OCI-LY7 (cell line): ENCODE data around the gene NFATC2. TPM values are rescaled to one million over a fixed set of nuclear protein-coding genes. Genes with fewer than 3 reads are reported as not detected.

Experiments
- BruUV-seq: library from RNA; stranded (reverse); fragments of 400-500 nt; replicated peaks from 2 replicates; lab custom pipeline; 2021; lab: Mats Ljungman, UMichigan
- CTCF ChIA-PET: fragments of 300-600 bp; sonication (Branson Sonifier 250); formaldehyde crosslinking; loops from one replicate; lab custom pipeline; 2022; ENCODE audit warnings: antibody characterized with exemption; ENCODE audit not compliant: unreplicated experiment; lab: Charles Lee
- POLR2A ChIA-PET: fragments of 300-600 bp; sonication (Branson Sonifier 250); formaldehyde crosslinking; loops from one replicate; lab custom pipeline; 2022; ENCODE audit warnings: antibody characterized with exemption; lab: Charles Lee
- DNase-seq: peaks from one replicate; pipeline ENCODE4 v3.0.0-alpha.2; 2015; ENCODE audit warnings: low spot score
- H2AFZ ChIP-seq: fragments of 200-600 bp; sonication (generic), shearing (Covaris generic); 2 replicates; pipeline ENCODE4 v1.6.1; 2014; ENCODE audit warnings: mild to moderate bottlenecking, antibody characterized with exemption, low read length, moderate library complexity
- H3K27ac ChIP-seq: fragments of 200-600 bp; sonication (generic); 2 replicates; pipeline ENCODE4 v1.5.1; 2014; ENCODE audit warnings: mixed run types, low read depth, mild to moderate bottlenecking, moderate library complexity, low read length, inconsistent platforms; ENCODE audit not compliant: poor library complexity, severe bottlenecking
- H3K36me3 ChIP-seq: fragments of 200-600 bp; sonication (generic); 2 replicates; pipeline ENCODE4 v1.6.1; 2014; ENCODE audit warnings: mild to moderate bottlenecking, antibody characterized with exemption, low read length, moderate library complexity, mixed read lengths; ENCODE audit not compliant: insufficient read depth
- H3K4me1 ChIP-seq: fragments of 200-600 bp; sonication (generic); 2 replicates; pipeline ENCODE4 v1.5.1; 2014; ENCODE audit warnings: mild to moderate bottlenecking, low read length; ENCODE audit not compliant: insufficient read depth, poor library complexity, severe bottlenecking
- H3K4me2 ChIP-seq: fragments of 200-600 bp; sonication (generic); 2 replicates; pipeline ENCODE4 v1.6.1; 2014; ENCODE audit warnings: mild to moderate bottlenecking, low read length
- H3K4me3 ChIP-seq: fragments of 200-600 bp; sonication (generic); 2 replicates; pipeline ENCODE4 v1.5.1; 2014; ENCODE audit warnings: mild to moderate bottlenecking, low read depth, low read length; ENCODE audit not compliant: poor library complexity, severe bottlenecking
- H3K79me2 ChIP-seq: fragments of 200-600 bp; sonication (generic); 2 replicates; pipeline ENCODE4 v1.6.1; 2016; ENCODE audit warnings: low read depth, mild to moderate bottlenecking, low read length, moderate library complexity, mixed read lengths; ENCODE audit not compliant: insufficient read depth
- H3K9me2 ChIP-seq: fragments of 200-600 bp; sonication (generic); 2 replicates; pipeline ENCODE4 v1.6.1; 2016; ENCODE audit warnings: mild to moderate bottlenecking, low read length, mixed read lengths; ENCODE audit not compliant: insufficient read depth
- H3K9me3 ChIP-seq: fragments of 200-600 bp; sonication (generic); 2 replicates; pipeline ENCODE4 v1.6.1; 2014; ENCODE audit warnings: mild to moderate bottlenecking, mixed run types, low read length, mixed read lengths
- H4K20me1 ChIP-seq: fragments of 200-600 bp; sonication (generic); 2 replicates; pipeline ENCODE4 v1.6.1; 2014; ENCODE audit warnings: mild to moderate bottlenecking, antibody characterized with exemption, low read length, moderate library complexity, mixed read lengths; ENCODE audit not compliant: insufficient read depth
- CTCF ChIP-seq: fragments of 200-600 bp; sonication (generic); conservative IDR thresholded peaks from 2 replicates; pipeline ENCODE4 v1.5.1; 2014; ENCODE audit warnings: mild to moderate bottlenecking, antibody characterized with exemption, low read length, moderate library complexity, mixed read lengths
- EZH2phosphoT487 ChIP-seq: fragments of 200-600 bp; sonication (generic); IDR thresholded peaks from 2 replicates; pipeline ENCODE4 v1.6.1; 2018; ENCODE audit warnings: low read depth, borderline replicate concordance, mild to moderate bottlenecking, mixed run types, antibody characterized with exemption, low read length, moderate library complexity, mixed read lengths
- intact Hi-C: fragments of 100-400 bp; cut with micrococcal nuclease; formaldehyde crosslinking; loops from one replicate; pipeline ENCODE4 v1.10.0; 2022; ENCODE audit not compliant: unreplicated experiment
- total RNA-seq, 2 experiments: library from RNA; depleted of rRNA in 1 of 2; stranded (reverse); fragments of >200 nt in 1 of 2; shearing (Covaris generic) in 1 of 2; gene quantifications; 2 replicates each; pipeline ENCODE4 v1.2.3, GENCODE V29; 2014 to 2022

Gene NFATC2
- total RNA-seq, 2 experiments from 2014 or later: 12.5 to 43.8 TPM

- no peaks in the 10 kb centered on the region for H3K9me2 ChIP-seq
- no peak for TF ChIP-seq EZH2phosphoT487
- no peak for TF ChIP-seq CTCF
- no peak overlapping the region for H3K27ac ChIP-seq
- intact Hi-C loops: no loop called here
- no peak overlapping the region for H3K4me3 ChIP-seq
- DNase-seq: no peak
- H4K20me1 ChIP-seq: no peaks in the 10 kb centered on the region
- no peaks in the 10 kb centered on the region for H3K79me2 ChIP-seq
- H2AFZ ChIP-seq: no peak overlapping the region
- peaks cover 17% of the 10 kb centered on the region for H3K4me1 ChIP-seq
- no TSS peak for BruUV-seq
- CTCF ChIA-PET: no interaction called here
- peaks cover 88% of the 10 kb centered on the region for H3K36me3 ChIP-seq
- H3K9me3 ChIP-seq: no peaks in the 10 kb centered on the region
- no peak overlapping the region for H3K4me2 ChIP-seq
- POLR2A ChIA-PET: no interaction called here
Measured at GRCh38 chr20:51432875-51433274, 109.6 kb downstream of the NFATC2 start.

GRCh38 chr20:51432251-51432784 lies 110.2 kb downstream of the NFATC2 start:
- no peak overlapping the region for H3K4me3 ChIP-seq
- no peaks in the 10 kb centered on the region for H3K79me2 ChIP-seq
- ChIA-PET POLR2A (no interaction called here), CTCF (no interaction called here)
- H3K9me2 ChIP-seq: no peaks in the 10 kb centered on the region
- no peak overlapping the region for H2AFZ ChIP-seq
- intact Hi-C loops: no loop called here
- BruUV-seq: no TSS peak
- peaks cover 85% of the 10 kb centered on the region for H3K36me3 ChIP-seq
- H3K9me3 ChIP-seq: no peaks in the 10 kb centered on the region
- H3K4me1 ChIP-seq: peaks cover 14% of the 10 kb centered on the region
- no peaks in the 10 kb centered on the region for H4K20me1 ChIP-seq
- H3K27ac ChIP-seq: no peak overlapping the region
- DNase-seq: no peak
- H3K4me2 ChIP-seq: no peak overlapping the region
- TF ChIP-seq EZH2phosphoT487 (no peak), CTCF (no peak)

GRCh38 chr20:51431321-51431720 lies 111.2 kb downstream of the NFATC2 start:
- H3K4me1 ChIP-seq: peaks cover 14% of the 10 kb centered on the region
- POLR2A ChIA-PET: no interaction called here
- no peaks in the 10 kb centered on the region for H4K20me1 ChIP-seq
- no peak overlapping the region for H2AFZ ChIP-seq
- BruUV-seq: no TSS peak
- no peaks in the 10 kb centered on the region for H3K9me3 ChIP-seq
- no peak for DNase-seq
- TF ChIP-seq CTCF (no peak), EZH2phosphoT487 (no peak)
- H3K36me3 ChIP-seq: peaks cover 89% of the 10 kb centered on the region
- no peaks in the 10 kb centered on the region for H3K79me2 ChIP-seq
- CTCF ChIA-PET: interaction anchor here (0.6 kb wide), 1 partner anchor 29 kb away, joined by 7 read pairs; no protein-coding TSS in a partner anchor
- intact Hi-C loops: no loop called here
- no peaks in the 10 kb centered on the region for H3K9me2 ChIP-seq
- H3K27ac ChIP-seq: no peak overlapping the region
- no peak overlapping the region for H3K4me3 ChIP-seq
- no peak overlapping the region for H3K4me2 ChIP-seq
